ENCODE data around the gene TNIK. TPM values are rescaled to one million over a fixed set of nuclear protein-coding genes. Genes with fewer than 3 reads are reported as not detected.

Gene TNIK
- total and polyA plus RNA-seq, 10 of the 15 experiments (the other 5 are each of a cell fraction or from before 2014, with no cell fraction given) = 13.9 to 74.3 (median 48.2) TPM

DNA sequence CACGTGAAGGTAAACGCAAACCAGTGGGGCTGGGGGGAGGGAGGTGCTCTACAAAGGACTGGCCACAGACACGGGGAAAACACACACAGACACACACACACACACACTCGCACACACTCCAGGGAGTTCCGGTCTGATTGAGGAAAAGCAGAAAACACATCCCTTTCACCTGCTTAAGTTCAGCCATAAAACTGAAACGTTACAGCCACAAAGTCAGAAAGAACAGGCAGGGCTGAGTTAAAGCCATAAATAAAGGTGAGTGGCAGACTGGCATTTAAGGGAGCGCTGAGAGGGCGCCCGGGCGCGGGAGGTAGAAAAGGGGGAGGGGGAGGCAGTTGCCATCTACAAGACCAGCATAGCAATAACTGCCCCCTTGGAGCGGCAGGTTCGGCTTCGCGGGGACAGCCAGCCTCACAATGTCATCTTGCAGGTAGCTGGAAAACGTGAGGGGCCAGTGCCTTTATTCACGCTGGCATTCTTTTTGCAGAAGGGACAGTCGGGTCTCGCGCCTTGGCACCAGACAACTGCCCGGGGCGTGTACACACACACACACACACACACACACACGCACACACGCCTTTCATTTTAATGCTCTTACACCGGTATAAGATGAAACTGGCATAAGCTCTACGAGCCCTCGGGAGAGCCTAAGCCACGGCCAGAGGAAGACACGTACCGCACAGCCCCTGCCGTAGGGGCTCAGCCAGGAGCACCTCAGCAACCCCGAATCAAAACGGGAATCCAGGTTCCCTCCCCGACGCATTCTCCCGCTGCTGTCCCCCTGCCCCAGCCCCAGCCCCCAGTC, 866 bp downstream of the TNIK start (continued):
- TF ChIP-seq POLR2AphosphoS2 (IDR thresholded peaks at IDR 0.05; ENCODE audit: low read depth, low read length) = 0 out of 2 replicates have a peak, but pooled peaks have one; percentile 12
- TF ChIP-seq TCF3 (IDR thresholded peaks at IDR 0.05; ENCODE audit: borderline replicate concordance, insufficient read depth, low read depth, low read length) = no peak
- no peak for TF ChIP-seq ZNF384 (IDR thresholded peaks at IDR 0.05; ENCODE audit: borderline replicate concordance, low read depth, low read length)
- TF ChIP-seq HDGF (IDR thresholded peaks at IDR 0.05) = no peak
- peak; percentile 50 to 78; a peak in 3 of 4 replicates for TF ChIP-seq IKZF2 (IDR thresholded peaks at IDR 0.05)
- TF ChIP-seq ASH2L (IDR thresholded peaks at IDR 0.05; ENCODE audit: borderline replicate concordance, low read depth) = no peak
- TF ChIP-seq YY1 (IDR thresholded peaks at IDR 0.05; ENCODE audit: low read depth, low read length) = 0 out of 2 replicates have a peak, but pooled peaks have one; percentile 9
- TF ChIP-seq TCF12 (IDR thresholded peaks at IDR 0.05; ENCODE audit: low read depth, low read length) = no peak
- no peak for TF ChIP-seq TBL1XR1 (IDR thresholded peaks at IDR 0.05; ENCODE audit: low read depth, low read length)
- 0 out of 2 replicates have a peak, but pooled peaks have one; percentile 13 for TF ChIP-seq BACH1 (IDR thresholded peaks at IDR 0.05; ENCODE audit: borderline replicate concordance)
- peak; percentile 33; the same call in 1 of the 2 replicates for TF ChIP-seq POLR2A (IDR thresholded peaks at IDR 0.05; ENCODE audit: low read depth, low read length)
- TF ChIP-seq NFYA (IDR thresholded peaks at IDR 0.05; ENCODE audit: borderline replicate concordance, low read depth, low read length) = no peak
- TF ChIP-seq NR2F1 (conservative IDR thresholded peaks at IDR 0.05) = no peak
- 0 out of 2 replicates have a peak, but pooled peaks have one; percentile 50 for TF ChIP-seq SIN3A (IDR thresholded peaks at IDR 0.05; ENCODE audit: low read depth, low read length)
- TF ChIP-seq JUND (IDR thresholded peaks at IDR 0.05; ENCODE audit: low read depth, low read length) = no peak
- TF ChIP-seq RUNX3 (IDR thresholded peaks at IDR 0.05; ENCODE audit: low read length) = peak; percentile 71

Data from GM12878 (cell line).